Epithelial cell of proximal tubule (primary cell): ENCODE results near the gene DSN1. TPM values are rescaled to one million over a fixed set of nuclear protein-coding genes. Genes with fewer than 3 reads are reported as not detected.

ENCODE experiments used
- DNase-seq: peaks from one replicate; pipeline ENCODE4 v3.0.0-alpha.2; 2011; ENCODE audit warnings: low read depth
- H3K4me3 ChIP-seq: 2 replicates; pipeline ENCODE4 v1.5.1; 2011; ENCODE audit warnings: low read depth, mild to moderate bottlenecking, low read length
- total RNA-seq: library from RNA; depleted of rRNA; stranded (reverse); fragments of >200 nt; gene quantifications from 2 replicates; pipeline ENCODE4 v1.2.3, GENCODE V29; 2015
- TF ChIP-seq, protein P1 (sequence below): conservative IDR thresholded peaks from 2 replicates; pipeline ENCODE4 v1.5.1; 2012; ENCODE audit warnings: low read depth, mild to moderate bottlenecking, low read length

DSN1 gene, protein sequence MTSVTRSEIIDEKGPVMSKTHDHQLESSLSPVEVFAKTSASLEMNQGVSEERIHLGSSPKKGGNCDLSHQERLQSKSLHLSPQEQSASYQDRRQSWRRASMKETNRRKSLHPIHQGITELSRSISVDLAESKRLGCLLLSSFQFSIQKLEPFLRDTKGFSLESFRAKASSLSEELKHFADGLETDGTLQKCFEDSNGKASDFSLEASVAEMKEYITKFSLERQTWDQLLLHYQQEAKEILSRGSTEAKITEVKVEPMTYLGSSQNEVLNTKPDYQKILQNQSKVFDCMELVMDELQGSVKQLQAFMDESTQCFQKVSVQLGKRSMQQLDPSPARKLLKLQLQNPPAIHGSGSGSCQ
- 19.8 and 29.6 TPM in 2 replicates for total RNA-seq

DNA sequence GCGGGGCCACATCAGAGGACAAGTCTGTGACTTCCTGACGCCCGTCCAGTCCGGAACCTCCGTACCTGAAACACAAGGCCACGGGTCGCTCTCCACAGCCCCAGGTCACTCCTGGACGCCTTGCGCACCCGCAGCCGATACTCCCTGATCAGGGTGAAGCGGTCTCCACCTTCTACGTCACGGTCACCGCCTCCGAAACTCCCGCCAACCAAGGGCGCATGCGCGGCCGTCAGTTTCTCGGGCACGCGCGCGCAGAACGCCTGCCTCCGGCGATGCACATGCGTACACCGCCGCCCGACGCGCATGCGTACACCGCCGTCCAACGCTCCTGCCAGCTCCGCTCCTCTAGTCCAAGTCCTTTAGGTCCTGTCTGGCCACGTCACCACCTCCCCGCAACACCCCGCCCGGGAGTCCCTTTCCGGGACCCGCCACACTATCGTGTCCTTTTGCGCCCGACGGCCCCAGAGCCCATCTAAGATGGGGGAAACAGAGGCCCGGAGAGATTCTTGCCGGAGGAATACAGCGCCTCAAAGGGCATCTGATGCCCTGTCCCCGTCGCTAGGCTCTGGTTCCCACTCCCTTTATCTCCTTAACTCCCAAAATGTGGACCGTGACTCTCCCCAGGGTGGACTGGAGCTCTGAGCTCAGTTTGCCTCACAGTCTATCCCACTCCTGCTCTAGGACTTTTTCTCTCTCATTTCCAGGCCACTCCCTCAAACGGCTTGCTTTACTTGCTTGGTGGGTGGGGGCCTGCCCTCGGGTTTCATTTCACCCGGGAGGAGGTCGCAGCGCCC, at the start of gene DSN1:
DSN1 (minus strand) TSS at position 167 of the 794 bp plus-strand sequence. CDS start 2,305 bp downstream, outside the sequence.
- DNase-seq: peak; percentile 43

DNA sequence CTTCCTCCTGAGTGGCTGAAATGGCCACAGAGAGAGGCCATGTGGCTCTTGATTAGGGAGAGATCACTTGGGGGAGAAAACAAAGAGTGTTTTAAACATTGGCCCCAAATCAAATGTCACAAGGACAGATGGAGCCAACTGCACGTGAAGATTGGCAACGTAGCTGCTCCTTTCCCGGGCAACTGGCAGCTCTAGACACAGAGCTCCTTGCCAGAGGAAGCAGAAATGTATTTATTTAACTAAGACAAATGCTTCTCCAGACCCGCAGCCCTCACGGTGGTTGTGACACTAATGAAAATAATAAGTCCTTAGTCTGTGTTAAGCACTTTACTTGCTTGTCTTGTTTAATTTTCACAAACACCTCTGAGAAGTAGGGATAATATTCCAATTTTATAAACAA, 49.6 kb upstream of the DSN1 start:
- H3K4me3 ChIP-seq: no peak overlapping the region
- TF ChIP-seq, protein P1, sequence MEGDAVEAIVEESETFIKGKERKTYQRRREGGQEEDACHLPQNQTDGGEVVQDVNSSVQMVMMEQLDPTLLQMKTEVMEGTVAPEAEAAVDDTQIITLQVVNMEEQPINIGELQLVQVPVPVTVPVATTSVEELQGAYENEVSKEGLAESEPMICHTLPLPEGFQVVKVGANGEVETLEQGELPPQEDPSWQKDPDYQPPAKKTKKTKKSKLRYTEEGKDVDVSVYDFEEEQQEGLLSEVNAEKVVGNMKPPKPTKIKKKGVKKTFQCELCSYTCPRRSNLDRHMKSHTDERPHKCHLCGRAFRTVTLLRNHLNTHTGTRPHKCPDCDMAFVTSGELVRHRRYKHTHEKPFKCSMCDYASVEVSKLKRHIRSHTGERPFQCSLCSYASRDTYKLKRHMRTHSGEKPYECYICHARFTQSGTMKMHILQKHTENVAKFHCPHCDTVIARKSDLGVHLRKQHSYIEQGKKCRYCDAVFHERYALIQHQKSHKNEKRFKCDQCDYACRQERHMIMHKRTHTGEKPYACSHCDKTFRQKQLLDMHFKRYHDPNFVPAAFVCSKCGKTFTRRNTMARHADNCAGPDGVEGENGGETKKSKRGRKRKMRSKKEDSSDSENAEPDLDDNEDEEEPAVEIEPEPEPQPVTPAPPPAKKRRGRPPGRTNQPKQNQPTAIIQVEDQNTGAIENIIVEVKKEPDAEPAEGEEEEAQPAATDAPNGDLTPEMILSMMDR: no peak
- DNase-seq: no peak

More for the DNA sequence above, at the start of gene DSN1:
- peak within 1 kb of the TSS; percentile 96 for H3K4me3 ChIP-seq
- TF ChIP-seq, protein P1: no peak

DNA sequence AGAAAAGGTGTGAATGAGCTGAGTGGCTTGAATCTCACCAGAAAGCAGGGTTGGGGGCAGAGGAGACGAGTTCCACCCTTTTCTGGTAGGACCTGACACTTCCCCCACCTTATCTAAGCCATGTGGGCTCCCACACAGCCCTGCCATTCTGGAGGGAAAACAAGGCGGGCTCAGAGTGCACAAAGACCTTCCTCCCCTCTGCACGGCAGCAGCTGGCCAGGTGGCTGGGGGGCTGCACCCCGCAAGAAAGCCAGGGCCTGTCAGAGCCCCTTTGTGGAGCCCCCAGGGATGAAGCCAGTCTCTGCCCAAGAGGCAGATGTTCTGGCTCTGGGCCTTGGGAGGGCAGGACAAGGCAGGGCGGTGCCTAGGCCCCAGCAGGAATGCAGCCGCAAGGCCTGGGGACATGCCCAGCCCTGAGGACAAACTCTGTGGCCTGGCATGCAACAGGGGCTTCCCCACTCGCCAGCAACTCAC, 48.4 kb upstream of the DSN1 start:
- DNase-seq: no peak
- TF ChIP-seq, protein P1: no peak
- no peak overlapping the region for H3K4me3 ChIP-seq

DNA sequence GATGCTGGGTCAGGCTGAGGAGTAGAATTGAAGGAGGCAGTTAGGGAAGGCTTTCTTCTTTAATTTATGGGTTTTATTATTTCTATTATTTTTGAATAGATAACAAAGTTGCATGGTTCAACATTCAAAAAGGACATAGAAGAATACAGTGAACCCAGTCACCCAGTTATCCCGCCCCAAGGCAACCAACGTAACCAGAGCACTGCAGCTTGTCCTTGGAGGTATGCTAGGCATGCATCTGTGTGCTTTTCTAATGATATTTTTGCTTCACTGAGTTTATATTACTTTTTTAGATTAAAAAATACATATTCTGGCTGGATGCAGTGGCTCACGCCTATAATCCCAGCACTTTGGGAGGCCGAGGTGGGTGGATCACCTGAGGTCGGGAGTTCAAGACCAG, 47.4 kb upstream of the DSN1 start:
- no peak overlapping the region for H3K4me3 ChIP-seq
- TF ChIP-seq, protein P1: no peak
- no peak for DNase-seq

DNA sequence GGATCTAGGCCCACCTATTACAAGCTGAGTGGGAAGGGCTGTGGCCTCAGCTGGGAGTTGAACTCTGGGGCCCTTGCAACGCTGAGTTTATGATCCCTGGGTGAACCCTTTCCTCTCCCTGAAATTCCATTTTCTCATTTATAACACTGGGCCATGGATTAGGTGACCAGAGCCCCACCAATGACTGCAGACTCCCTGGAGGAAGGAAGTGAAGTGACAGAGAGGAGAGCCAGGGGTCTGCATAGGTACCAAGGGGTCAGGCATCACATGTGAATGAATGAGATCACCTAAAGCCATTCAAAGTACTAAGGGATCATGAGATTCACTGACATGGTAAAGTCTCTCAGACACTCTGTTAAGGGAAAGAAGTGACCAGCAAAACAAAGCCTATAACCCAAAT, 46.5 kb upstream of the DSN1 start:
- no peak overlapping the region for H3K4me3 ChIP-seq
- no peak for DNase-seq
- TF ChIP-seq, protein P1: no peak

DNA sequence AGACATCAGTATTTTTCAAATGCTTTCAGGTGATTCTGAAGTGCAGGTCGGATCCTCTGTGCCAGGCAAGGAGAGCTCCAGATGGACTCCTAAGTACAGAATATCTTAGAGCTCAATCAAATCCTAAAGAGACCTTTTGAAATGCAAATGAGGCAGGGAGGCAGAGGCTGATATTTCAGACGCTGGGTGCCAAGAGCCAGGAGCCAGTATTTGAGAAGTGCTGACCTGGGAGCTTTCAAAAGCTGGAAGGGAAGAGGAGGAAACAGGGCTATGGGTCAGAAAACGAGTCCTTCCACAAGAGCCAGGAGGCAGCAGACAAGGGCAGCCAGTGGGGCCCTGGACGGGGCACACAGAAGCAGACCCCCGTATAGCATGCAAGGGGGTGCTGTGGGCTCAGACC, 46.1 kb upstream of the DSN1 start:
- TF ChIP-seq, protein P1: no peak
- DNase-seq: no peak
- no peak overlapping the region for H3K4me3 ChIP-seq
